NT2/D1 (cell line): Measurements from ENCODE around the gene HOATZ.

ENCODE experiments used
- YY1 ChIP-seq: IDR thresholded peaks from 2 replicates; pipeline ENCODE4 v1.6.1; 2011; ENCODE audit not compliant: insufficient read length, insufficient read depth
- ZNF274 ChIP-seq: IDR thresholded peaks from 2 replicates; pipeline ENCODE4 v1.6.1; 2011; ENCODE audit warnings: mild to moderate bottlenecking, low read depth, low read length

DNA sequence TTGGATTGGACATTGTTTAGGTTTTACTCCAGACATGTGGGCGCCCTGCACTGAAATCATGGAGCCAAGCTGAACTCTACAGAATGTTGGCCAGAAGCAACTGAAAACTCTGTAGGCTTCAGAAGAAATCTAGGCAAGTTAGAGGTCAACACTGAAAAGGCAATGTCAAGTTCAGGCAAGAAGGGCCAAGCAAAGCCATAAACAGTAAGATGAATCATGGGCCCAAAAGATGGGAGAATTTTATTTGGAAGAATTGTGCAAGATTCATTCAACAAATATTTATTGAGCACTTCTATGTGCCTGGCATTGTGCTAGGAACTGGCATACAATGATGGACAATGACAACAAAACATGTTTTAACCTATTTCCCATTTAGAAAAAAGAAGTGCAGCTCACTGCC, 10.9 kb downstream of the HOATZ start:
- TF ChIP-seq YY1 (no peak), ZNF274 (no peak)
